MM.1S (cell line): ENCODE measurements around the gene CCBE1.

Source experiments
- DNase-seq: peaks from one replicate; pipeline ENCODE4 v3.0.0-alpha.2; 2015
- H2AFZ ChIP-seq: fragments of 300-600 bp; sonication (generic); 2 replicates; pipeline ENCODE4 v1.6.0; 2016; ENCODE audit warnings: antibody characterized with exemption, low read length
- H3F3A ChIP-seq: fragments of 300-600 bp; sonication (generic); 2 replicates; pipeline ENCODE4 v1.6.1; 2016; ENCODE audit warnings: mild to moderate bottlenecking, antibody characterized with exemption, low read length, moderate library complexity, mixed read lengths; ENCODE audit not compliant: insufficient read depth
- H3K27ac ChIP-seq: fragments of 300-600 bp; sonication (generic); 2 replicates; pipeline ENCODE4 v1.5.1; 2016; ENCODE audit warnings: mild to moderate bottlenecking, low read length
- H3K27me3 ChIP-seq: fragments of 300-600 bp; sonication (generic); replicated peaks from 2 replicates; pipeline ENCODE4 v1.6.0; 2016; ENCODE audit warnings: low read length; ENCODE audit not compliant: insufficient read depth
- H3K36me3 ChIP-seq: fragments of 300-600 bp; sonication (generic); replicated peaks from 2 replicates; pipeline ENCODE4 v1.6.1; 2016; ENCODE audit warnings: mild to moderate bottlenecking, low read length, mixed read lengths; ENCODE audit not compliant: insufficient read depth
- H3K4me1 ChIP-seq: fragments of 300-600 bp; sonication (generic); 2 replicates; pipeline ENCODE4 v1.6.1; 2016; ENCODE audit warnings: low read length, mixed read lengths
- H3K4me2 ChIP-seq: fragments of 300-600 bp; sonication (generic); 2 replicates; pipeline ENCODE4 v1.6.0; 2016; ENCODE audit warnings: low read depth, low read length
- H3K4me3 ChIP-seq: fragments of 300-600 bp; sonication (generic); 2 replicates; pipeline ENCODE4 v1.5.1; 2016; ENCODE audit warnings: low read length, mixed read lengths
- H3K79me2 ChIP-seq: fragments of 300-600 bp; sonication (generic); 2 replicates; pipeline ENCODE4 v1.6.1; 2016; ENCODE audit warnings: mixed run types, low read length, mixed read lengths
- H3K9ac ChIP-seq: fragments of 300-600 bp; sonication (generic); 2 replicates; pipeline ENCODE4 v1.6.1; 2016; ENCODE audit warnings: low read length, mixed read lengths
- H3K9me2 ChIP-seq: fragments of 300-600 bp; sonication (generic); replicated peaks from 2 replicates; pipeline ENCODE4 v1.6.1; 2016; ENCODE audit warnings: mild to moderate bottlenecking, low read length, mixed read lengths; ENCODE audit not compliant: insufficient read depth
- H3K9me3 ChIP-seq: fragments of 300-600 bp; sonication (generic); replicated peaks from 2 replicates; pipeline ENCODE4 v1.6.1; 2016; ENCODE audit warnings: mild to moderate bottlenecking, low read length, mixed read lengths; ENCODE audit not compliant: insufficient read depth
- H4K20me1 ChIP-seq: fragments of 300-600 bp; sonication (generic); 2 replicates; pipeline ENCODE4 v1.6.1; 2016; ENCODE audit warnings: mild to moderate bottlenecking, low read length, moderate library complexity, mixed read lengths; ENCODE audit not compliant: insufficient read depth
- EZH2 ChIP-seq: fragments of 300-600 bp; sonication (generic); optimal IDR thresholded peaks from 2 replicates; pipeline ENCODE3; 2017; ENCODE audit warnings: low read depth, mild to moderate bottlenecking, antibody characterized with exemption, low read length, mixed read lengths
- EZH2phosphoT487 ChIP-seq: fragments of 300-600 bp; sonication (generic); IDR thresholded peaks from 2 replicates; pipeline ENCODE4 v1.6.1; 2018; ENCODE audit warnings: antibody characterized with exemption, low read length
- TF ChIP-seq, protein P1 (sequence below): fragments of 300-600 bp; sonication (generic); IDR thresholded peaks from 2 replicates; pipeline ENCODE4 v1.5.1; 2016; ENCODE audit warnings: antibody characterized with exemption, low read length, mixed read lengths

Gene CCBE1

GRCh38 chr18:59736061-59736460 is 38.8 kb upstream of the CCBE1 start:
- Histone ChIP-seq H3K27ac (no peak overlapping the region), H4K20me1 (no peaks in the 10 kb centered on the region), H2AFZ (no peak overlapping the region)

GRCh38 chr18:59735269-59735860 is 38.1 kb upstream of the CCBE1 start:
- Histone ChIP-seq H2AFZ (no peak overlapping the region), H4K20me1 (no peaks in the 10 kb centered on the region), H3K79me2 (no peaks in the 10 kb centered on the region)

More at GRCh38 chr18:59736061-59736460, 38.8 kb upstream of the CCBE1 start:
- H3K9me2 ChIP-seq, result no peaks in the 10 kb centered on the region
- H3F3A ChIP-seq, result no peaks in the 10 kb centered on the region
- no peaks in the 10 kb centered on the region for H3K79me2 ChIP-seq
- no peak overlapping the region for H3K9ac ChIP-seq
- H3K4me1 ChIP-seq, result no peaks in the 10 kb centered on the region
- no peak overlapping the region for H3K4me2 ChIP-seq
- TF ChIP-seq EZH2phosphoT487 (no peak), EZH2 (no peak)
- TF ChIP-seq, protein P1, sequence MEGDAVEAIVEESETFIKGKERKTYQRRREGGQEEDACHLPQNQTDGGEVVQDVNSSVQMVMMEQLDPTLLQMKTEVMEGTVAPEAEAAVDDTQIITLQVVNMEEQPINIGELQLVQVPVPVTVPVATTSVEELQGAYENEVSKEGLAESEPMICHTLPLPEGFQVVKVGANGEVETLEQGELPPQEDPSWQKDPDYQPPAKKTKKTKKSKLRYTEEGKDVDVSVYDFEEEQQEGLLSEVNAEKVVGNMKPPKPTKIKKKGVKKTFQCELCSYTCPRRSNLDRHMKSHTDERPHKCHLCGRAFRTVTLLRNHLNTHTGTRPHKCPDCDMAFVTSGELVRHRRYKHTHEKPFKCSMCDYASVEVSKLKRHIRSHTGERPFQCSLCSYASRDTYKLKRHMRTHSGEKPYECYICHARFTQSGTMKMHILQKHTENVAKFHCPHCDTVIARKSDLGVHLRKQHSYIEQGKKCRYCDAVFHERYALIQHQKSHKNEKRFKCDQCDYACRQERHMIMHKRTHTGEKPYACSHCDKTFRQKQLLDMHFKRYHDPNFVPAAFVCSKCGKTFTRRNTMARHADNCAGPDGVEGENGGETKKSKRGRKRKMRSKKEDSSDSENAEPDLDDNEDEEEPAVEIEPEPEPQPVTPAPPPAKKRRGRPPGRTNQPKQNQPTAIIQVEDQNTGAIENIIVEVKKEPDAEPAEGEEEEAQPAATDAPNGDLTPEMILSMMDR, result no peak
- no peaks in the 10 kb centered on the region for H3K9me3 ChIP-seq
- H3K4me3 ChIP-seq, result no peak overlapping the region
- no peaks in the 10 kb centered on the region for H3K27me3 ChIP-seq
- no peaks in the 10 kb centered on the region for H3K36me3 ChIP-seq
- DNase-seq, result no peak

GRCh38 chr18:59733421-59733820 is 36.2 kb upstream of the CCBE1 start:
- Histone ChIP-seq H3K9me3 (no peaks in the 10 kb centered on the region), H3K4me1 (no peaks in the 10 kb centered on the region), H3K9ac (no peak overlapping the region), H3K36me3 (no peaks in the 10 kb centered on the region), H3K9me2 (no peaks in the 10 kb centered on the region), H3K4me2 (no peak overlapping the region), H3K27ac (no peak overlapping the region), H3K4me3 (no peak overlapping the region), H3F3A (no peaks in the 10 kb centered on the region), H3K79me2 (no peaks in the 10 kb centered on the region), H3K27me3 (no peaks in the 10 kb centered on the region), H2AFZ (no peak overlapping the region), H4K20me1 (no peaks in the 10 kb centered on the region)
- DNase-seq, result no peak
- TF ChIP-seq EZH2, result no peak
- TF ChIP-seq EZH2phosphoT487, result no peak
- TF ChIP-seq, protein P1, result no peak

More at GRCh38 chr18:59735269-59735860, 38.1 kb upstream of the CCBE1 start:
- Histone ChIP-seq H3K9me3 (no peaks in the 10 kb centered on the region), H3K27me3 (no peaks in the 10 kb centered on the region), H3K9me2 (no peaks in the 10 kb centered on the region), H3F3A (no peaks in the 10 kb centered on the region), H3K36me3 (no peaks in the 10 kb centered on the region), H3K4me1 (no peaks in the 10 kb centered on the region), H3K27ac (no peak overlapping the region), H3K4me3 (no peak overlapping the region), H3K4me2 (no peak overlapping the region), H3K9ac (no peak overlapping the region)
- no peak for DNase-seq
- TF ChIP-seq, protein P1, result no peak
- TF ChIP-seq EZH2, result no peak
- no peak for TF ChIP-seq EZH2phosphoT487
